AG08396 (cell line): ENCODE measurements around the gene ABCB8.
"Not testable (repeated sequence)": the region's sequence is repeated elsewhere in the genome, so short reads cannot be mapped to it uniquely, and the experiment has no call there.

Experiments
- DNase-seq: peaks from one replicate; pipeline ENCODE4 v3.0.0; 2012; ENCODE audit warnings: low spot score, mixed read lengths

The ABCB8 gene

GRCh38 chr7:151014950-151015349 is 13.3 kb upstream of the ABCB8 start:
- no peak for DNase-seq

DNA sequence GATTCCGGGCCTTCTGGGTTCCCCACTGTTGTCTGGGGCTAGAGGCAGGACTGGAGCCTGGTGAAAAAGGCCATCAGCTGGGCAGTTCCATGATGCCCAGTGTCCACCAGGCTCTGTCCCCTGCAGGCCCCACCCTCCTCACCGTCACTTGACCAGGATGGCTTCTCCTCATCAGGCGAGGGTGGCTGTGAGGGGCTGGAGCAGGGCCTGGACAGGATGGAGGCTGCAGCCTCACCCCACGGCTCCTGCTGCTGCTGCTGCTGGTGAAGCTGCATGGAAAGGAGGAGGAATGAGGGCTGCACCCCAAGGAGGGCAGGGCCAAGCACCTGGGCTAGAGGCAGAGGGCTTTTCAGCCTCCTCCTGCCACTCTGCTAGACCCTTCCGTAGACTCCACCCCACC is 12.3 kb upstream of the ABCB8 start:
- no peak for DNase-seq

DNA sequence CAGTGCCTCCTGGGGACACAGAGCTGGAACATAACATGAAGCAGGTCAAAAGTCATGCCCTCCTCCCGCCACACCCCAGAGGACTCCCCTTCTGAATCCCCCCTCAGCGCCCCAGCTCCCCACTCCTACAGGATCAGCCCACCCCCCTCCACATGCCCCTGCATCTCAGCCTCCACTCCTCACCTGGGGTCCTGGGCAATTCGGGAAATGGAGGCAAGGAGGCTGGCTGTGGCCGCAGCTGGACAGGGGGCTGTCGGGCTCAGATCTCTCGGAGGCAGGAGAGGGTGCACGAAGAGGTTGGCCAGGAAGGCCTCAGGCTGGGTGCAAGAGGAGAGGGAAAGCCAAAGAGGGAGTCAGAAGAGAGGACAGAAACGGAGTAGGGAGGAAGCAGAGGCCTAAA is 11.7 kb upstream of the ABCB8 start:
- DNase-seq = no peak

DNA sequence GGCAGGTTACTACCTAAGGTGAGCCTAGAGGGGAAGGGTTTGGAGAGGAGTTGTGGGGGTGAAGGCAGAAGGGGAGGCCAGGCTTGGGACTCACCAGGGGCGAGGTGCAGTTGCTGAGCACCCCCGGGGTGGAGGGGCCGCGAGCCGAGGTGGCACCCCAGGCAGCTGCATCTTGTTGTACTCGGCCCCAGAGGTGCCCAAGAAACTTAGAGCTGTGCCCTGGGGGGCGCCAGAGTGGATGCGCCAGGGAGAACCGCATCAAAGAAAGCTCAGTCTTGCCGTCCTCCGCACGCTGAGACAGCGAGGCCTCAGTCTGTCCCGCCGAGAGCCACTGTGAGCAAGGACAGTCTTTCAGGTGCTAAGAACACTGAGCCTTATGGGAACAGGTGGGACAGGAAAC is 11.3 kb upstream of the ABCB8 start:
- no peak for DNase-seq

DNA sequence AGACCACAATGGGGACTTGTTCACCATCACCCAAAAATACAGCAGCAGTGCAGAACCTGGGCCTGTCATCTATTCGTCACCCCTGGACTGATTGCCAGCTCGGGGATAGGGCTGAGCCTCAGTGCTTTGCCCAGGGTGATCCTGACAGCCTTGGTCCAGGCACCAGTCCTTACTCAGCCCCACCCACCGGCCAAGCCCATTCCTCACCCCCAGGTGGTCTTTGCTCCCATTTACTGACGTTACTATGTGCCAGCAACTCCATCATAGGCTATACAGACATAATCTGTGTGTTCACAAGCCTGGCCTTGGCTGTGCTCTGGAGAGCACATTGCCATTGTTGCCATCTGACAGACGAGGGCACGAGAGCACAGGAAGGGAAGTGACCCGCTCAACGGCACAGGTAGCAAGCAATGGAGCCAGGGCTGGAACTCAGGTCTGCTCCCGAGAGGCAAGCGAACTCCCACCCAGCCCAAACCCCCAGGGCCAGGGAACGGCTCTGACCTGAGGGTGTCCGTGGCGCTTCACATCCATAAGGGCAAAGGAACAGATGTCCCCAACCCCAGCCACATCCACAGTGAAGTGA is 10.8 kb upstream of the ABCB8 start:
- DNase-seq = no peak

GRCh38 chr7:151017953-151018420 is 10.3 kb upstream of the ABCB8 start:
- peak; percentile 80 for DNase-seq

DNA sequence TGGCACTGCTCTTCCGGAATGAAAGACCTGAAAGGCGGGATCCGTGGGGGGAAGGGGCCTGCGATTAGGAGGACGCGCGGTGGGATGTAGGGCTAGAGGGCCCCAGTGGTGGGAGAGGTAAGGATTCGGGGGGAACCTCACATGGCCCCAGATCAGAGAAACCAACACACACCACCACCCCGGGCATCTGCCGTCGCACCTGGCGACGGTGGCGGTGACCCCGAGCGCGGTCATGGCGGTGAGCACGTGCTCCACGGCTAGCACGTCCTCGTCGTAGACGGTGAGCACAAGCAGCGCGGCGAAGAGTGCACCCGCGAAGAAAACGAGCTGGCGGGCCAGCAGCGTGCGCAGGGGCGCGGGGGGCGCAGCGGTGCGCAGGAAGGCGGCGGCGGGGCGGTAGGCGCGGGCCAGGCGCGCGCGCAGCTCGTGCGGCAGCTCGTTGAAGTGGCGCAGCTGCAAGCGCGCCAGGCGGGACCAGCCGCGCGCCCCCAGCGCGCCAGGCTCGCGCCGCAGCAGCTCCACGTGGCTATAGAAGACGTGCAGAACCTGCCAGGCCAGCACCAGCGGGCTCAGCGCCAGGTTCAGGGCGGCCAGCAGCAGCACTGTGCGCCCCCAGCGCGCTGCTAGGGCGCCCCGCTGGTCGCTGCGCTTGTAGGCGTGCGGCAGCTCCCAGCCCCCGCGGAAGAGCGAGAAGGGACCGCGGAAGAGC is 9.7 kb upstream of the ABCB8 start:
- no peak for DNase-seq

DNA sequence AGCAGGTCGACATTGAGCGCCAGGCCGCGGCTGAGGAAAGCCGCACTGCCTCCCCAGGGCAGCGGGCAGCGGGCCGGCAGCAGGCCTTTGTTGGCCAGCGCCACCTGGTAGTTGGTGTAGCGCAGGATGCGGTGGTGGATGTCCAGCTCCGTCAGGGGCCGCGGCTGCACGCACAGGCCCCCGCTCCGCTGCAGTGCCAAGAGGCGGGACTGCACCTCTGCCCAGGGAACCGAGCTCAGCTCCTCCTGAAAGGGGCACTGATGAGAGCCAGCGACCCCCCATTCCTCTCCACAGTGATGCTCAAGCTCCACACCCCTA is 9.2 kb upstream of the ABCB8 start:
- DNase-seq = no peak

DNA sequence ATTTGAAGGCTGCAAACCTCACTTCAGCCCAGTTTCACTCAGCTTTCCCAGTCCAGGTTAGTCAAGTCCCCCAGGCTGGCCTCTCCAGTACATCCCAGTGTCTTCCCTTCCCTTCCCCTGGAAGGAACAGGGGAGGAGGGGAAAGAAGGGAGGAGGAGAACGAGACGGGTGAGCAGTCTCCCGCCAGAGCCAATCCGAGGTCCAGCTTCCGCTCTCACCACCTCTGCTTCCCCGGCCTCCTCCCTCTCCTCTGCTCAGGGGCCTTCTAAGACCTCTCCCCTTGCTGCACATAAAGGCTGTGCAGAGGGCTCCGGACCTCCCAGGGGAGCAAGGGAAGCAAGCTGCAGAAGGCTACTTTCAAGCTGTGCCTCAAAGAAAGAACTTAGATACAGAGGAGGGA is 8.0 kb upstream of the ABCB8 start:
- DNase-seq = no peak

GRCh38 chr7:151023232-151023631 is 5.0 kb upstream of the ABCB8 start:
- no peak for DNase-seq

- no peak for DNase-seq
Measured at GRCh38 chr7:151024435-151025056, 3.7 kb upstream of the ABCB8 start, which contains the start of gene ATG9B. Gene ATG9B, minus strand, starts transcription at chr7:151024494. Its CDS starts 71 bp downstream, at chr7:151024423.

DNA sequence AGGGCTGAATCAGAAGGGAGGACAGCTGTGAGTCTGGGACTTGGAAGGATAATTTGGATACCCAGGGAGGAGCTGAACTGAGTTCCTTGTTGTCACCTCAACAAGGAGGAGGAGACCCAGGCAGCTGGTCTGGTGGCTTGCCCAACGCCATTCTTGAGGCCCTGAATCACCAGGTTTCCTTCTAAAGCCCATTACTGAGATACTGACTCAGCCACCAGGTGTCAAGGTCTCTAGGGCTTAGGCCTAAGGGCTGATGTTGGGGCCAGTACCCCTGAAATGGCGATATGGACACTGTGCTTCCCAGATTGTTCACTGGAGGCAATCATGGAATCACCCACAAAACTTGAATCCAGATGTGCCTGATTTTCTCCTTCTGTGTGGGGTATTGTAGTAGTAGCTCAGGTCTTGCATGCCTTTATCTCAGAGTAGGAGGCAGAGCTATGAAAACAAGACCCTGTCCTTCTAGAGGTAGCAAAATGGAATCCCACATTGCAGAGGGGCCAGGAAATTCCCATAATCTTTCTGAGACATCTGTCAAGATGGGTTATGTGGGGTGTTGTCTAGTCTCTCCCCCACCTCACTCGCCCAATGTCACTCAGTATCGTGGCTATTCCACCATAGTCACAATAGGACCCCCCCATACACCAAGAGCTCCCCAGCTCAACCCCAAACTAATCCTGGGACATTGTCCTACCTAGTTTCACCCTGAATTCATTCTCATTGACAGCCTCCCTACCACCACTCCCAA is 2.2 kb upstream of the ABCB8 start:
- DNase-seq = no peak

GRCh38 chr7:151026771-151027727 is 1.2 kb upstream of the ABCB8 start:
- DNase-seq = not testable (repeated sequence)

- not testable (repeated sequence) for DNase-seq
Measured at GRCh38 chr7:151027728-151028130, 521 bp upstream of the ABCB8 start.

GRCh38 chr7:151028948-151029501 is 775 bp downstream of the ABCB8 start:
- DNase-seq = no peak

GRCh38 chr7:151031011-151031410 is 2.8 kb downstream of the ABCB8 start:
- DNase-seq = no peak

DNA sequence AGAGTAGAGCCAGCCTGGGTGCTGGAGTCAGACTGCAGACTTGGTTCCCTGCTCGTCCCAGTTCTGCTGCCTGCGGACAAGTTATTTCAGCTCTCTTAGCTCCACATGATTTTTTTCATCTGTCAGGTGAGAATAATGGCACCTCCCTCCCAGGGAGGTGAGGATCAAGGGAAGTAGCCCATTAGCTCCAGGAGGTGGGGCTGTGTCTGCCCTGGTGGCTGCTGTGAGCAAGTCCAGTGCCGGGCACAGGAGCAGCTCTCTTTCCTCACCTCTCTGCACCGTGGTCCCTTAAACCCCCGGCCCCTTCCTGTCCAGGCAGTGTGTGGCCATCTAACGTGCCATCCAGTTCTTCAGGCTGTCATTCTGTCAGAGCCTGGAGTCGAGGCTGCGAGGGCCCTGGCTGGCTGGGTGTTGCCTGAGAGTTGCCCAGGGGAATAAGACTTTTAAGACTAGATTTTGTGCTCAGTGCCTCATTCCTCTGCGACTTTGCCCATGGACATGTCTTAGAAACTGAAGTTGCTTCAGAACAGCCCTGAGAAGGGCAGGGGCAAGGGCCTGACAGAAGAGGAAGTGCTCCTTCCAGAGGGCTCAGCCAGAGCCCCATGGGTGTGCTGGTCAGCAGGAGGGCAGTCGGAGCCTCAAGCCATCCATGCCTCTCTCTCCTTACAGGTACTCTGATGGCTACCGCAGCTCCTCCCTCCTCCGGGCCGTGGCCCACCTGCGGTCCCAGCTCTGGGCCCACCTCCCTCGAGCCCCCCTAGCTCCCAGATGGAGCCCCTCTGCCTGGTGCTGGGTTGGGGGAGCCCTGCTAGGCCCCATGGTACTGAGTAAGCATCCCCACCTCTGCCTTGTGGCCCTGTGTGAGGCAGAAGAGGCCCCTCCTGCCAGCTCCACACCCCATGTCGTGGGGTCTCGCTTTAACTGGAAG is 5.0 kb downstream of the ABCB8 start:
- DNase-seq = no peak

- DNase-seq = no peak
Measured at GRCh38 chr7:151033864-151034249, 5.6 kb downstream of the ABCB8 start.

- DNase-seq = no peak
Measured at GRCh38 chr7:151034312-151035025, 6.2 kb downstream of the ABCB8 start.
